Amygdala (tissue), 56 donors: Measurements from ENCODE around the gene SRL.

Experiments used
- DNase-seq, 56 donors: peaks; one replicate each; lab custom pipeline; 2025; lab: John Stamatoyannopoulos, UW

Gene SRL

GRCh38 chr16:4241928-4242283 is at the start of gene SRL:
SRL (minus strand) TSS chr16:4242080; CDS start chr16:4242067, 13 bp downstream.
- DNase-seq, result no peak

GRCh38 chr16:4290236-4290830 is 48.5 kb upstream of the SRL start:
- DNase-seq, result no peak

GRCh38 chr16:4288148-4288921 is 46.5 kb upstream of the SRL start:
- DNase-seq, result peak in 47 of 56 donors; percentile 2 to 82 (median 44)

GRCh38 chr16:4285167-4285566 is 43.3 kb upstream of the SRL start:
- no peak for DNase-seq

- no peak for DNase-seq
These were observed 42.1 kb upstream of the SRL start for GRCh38 chr16:4283939-4284338.

GRCh38 chr16:4283441-4283840 is 41.6 kb upstream of the SRL start:
- no peak for DNase-seq

GRCh38 chr16:4280625-4281024 is 38.7 kb upstream of the SRL start:
- DNase-seq, result no peak

- no peak for DNase-seq
These were observed 36.2 kb upstream of the SRL start for GRCh38 chr16:4277987-4278513.

GRCh38 chr16:4275861-4276260 is 34.0 kb upstream of the SRL start:
- DNase-seq, result no peak

GRCh38 chr16:4273858-4274311 is 32.0 kb upstream of the SRL start:
- peak in 11 of 56 donors; percentile 10 to 60 (median 40) for DNase-seq

GRCh38 chr16:4272114-4272956 is 30.5 kb upstream of the SRL start:
- peak in 50 of 56 donors; percentile 3 to 87 (median 63) for DNase-seq

- DNase-seq, result peak; percentile 36 to 96 (median 88)
These were observed 29.6 kb upstream of the SRL start for GRCh38 chr16:4271176-4272113.

- no peak for DNase-seq
These were observed 28.7 kb upstream of the SRL start for GRCh38 chr16:4270595-4270994.

- DNase-seq, result no peak
These were observed 28.2 kb upstream of the SRL start for GRCh38 chr16:4270091-4270490.

- DNase-seq, result no peak
These were observed 24.5 kb upstream of the SRL start for GRCh38 chr16:4266372-4266771.

GRCh38 chr16:4265676-4266075 is 23.8 kb upstream of the SRL start:
- no peak for DNase-seq

GRCh38 chr16:4264546-4264945 is 22.7 kb upstream of the SRL start:
- DNase-seq, result no peak

GRCh38 chr16:4263504-4264436 is 21.9 kb upstream of the SRL start:
- peak in 1 of 56 donors; percentile 11 for DNase-seq
